ENCODE measurements around the gene LRRC8A.

DNA sequence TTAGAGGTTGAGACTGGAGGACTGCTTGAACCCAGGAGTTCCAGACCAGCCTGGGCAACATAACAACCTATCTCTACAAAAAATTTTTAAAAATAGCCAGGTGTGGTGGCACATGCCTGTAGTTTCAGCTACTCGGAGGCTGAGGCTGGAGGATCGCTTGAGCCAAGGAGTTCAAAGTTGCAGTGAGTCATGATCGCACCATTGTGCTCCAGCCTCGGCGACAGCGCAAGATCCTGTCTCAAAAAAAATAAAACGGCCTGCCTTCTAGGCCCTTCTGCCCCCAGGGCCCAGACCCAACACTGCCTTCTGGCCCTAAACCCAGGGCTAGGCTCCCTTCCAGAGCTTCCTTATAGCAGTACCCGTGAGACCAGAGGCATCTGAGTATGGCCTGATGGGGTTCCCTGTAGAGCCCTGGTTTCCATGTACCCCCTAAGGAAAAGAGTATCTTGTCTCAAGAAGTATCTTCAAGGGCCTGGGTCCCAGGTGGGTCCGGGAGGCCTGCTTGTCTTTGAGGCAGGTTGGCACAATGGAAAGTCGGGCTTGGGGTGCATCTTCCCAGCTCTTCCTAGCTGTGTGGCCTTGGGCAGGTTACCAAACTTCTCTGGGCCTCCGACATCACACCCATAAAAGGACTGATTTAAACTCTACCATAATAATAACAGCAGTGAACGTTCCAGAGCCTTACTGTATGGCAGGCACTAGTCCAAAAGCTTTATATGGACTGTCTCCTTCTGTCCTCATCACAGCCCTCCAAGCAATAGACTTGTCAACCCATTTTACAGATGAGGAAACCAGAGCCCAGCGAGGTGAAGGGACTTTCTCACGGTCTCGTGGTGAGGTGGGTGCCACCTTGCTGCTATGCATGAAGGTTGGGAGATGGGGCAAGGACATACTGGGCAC lies 9.6 kb downstream of the LRRC8A start:
- TF ChIP-seq CTCF (conservative IDR thresholded peaks at IDR 0.05; ENCODE audit: low read depth in 2 of 2) (no peak), EZH2 (IDR thresholded peaks at IDR 0.05; ENCODE audit: low read depth, unreplicated experiment) (no peak), EZH2phosphoT487 (IDR thresholded peaks at IDR 0.05; ENCODE audit: unreplicated experiment) (no peak), CREB1 (CRISPR knock-in tag; IDR thresholded peaks at IDR 0.05; ENCODE audit: low read depth) (no peak), POLR2AphosphoS5 (IDR thresholded peaks at IDR 0.05; ENCODE audit: low read depth) (no peak), ZNF114 (CRISPR knock-in tag; IDR thresholded peaks at IDR 0.05) (no peak)
- TF ChIP-seq, protein P1, sequence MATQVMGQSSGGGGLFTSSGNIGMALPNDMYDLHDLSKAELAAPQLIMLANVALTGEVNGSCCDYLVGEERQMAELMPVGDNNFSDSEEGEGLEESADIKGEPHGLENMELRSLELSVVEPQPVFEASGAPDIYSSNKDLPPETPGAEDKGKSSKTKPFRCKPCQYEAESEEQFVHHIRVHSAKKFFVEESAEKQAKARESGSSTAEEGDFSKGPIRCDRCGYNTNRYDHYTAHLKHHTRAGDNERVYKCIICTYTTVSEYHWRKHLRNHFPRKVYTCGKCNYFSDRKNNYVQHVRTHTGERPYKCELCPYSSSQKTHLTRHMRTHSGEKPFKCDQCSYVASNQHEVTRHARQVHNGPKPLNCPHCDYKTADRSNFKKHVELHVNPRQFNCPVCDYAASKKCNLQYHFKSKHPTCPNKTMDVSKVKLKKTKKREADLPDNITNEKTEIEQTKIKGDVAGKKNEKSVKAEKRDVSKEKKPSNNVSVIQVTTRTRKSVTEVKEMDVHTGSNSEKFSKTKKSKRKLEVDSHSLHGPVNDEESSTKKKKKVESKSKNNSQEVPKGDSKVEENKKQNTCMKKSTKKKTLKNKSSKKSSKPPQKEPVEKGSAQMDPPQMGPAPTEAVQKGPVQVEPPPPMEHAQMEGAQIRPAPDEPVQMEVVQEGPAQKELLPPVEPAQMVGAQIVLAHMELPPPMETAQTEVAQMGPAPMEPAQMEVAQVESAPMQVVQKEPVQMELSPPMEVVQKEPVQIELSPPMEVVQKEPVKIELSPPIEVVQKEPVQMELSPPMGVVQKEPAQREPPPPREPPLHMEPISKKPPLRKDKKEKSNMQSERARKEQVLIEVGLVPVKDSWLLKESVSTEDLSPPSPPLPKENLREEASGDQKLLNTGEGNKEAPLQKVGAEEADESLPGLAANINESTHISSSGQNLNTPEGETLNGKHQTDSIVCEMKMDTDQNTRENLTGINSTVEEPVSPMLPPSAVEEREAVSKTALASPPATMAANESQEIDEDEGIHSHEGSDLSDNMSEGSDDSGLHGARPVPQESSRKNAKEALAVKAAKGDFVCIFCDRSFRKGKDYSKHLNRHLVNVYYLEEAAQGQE (IDR thresholded peaks at IDR 0.05; ENCODE audit: unreplicated experiment), result no peak
